NCI-H2029 (cell line): ENCODE results near the gene NOS1AP.

Source experiments
- DNase-seq: peaks from one replicate; lab custom pipeline; 2025; lab: John Stamatoyannopoulos, UW

Gene NOS1AP

GRCh38 chr1:162256287-162256686 lies 186.8 kb downstream of the NOS1AP start:
- DNase-seq: no peak

GRCh38 chr1:162258394-162258793 lies 188.9 kb downstream of the NOS1AP start:
- DNase-seq: no peak

GRCh38 chr1:162259894-162260455 lies 190.5 kb downstream of the NOS1AP start:
- DNase-seq: no peak

- no peak for DNase-seq
These were observed 194.6 kb downstream of the NOS1AP start for GRCh38 chr1:162264108-162264507.

- DNase-seq: no peak
These were observed 196.5 kb downstream of the NOS1AP start for GRCh38 chr1:162265983-162266382.

- DNase-seq: no peak
These were observed 200.7 kb downstream of the NOS1AP start for GRCh38 chr1:162270016-162270770.

- no peak for DNase-seq
These were observed 202.5 kb downstream of the NOS1AP start for GRCh38 chr1:162271972-162272371.

- DNase-seq: no peak
These were observed 202.9 kb downstream of the NOS1AP start for GRCh38 chr1:162272419-162272818.

- DNase-seq: no peak
These were observed 206.2 kb downstream of the NOS1AP start for GRCh38 chr1:162275622-162276175.

- DNase-seq: peak; percentile 17
These were observed 207.0 kb downstream of the NOS1AP start for GRCh38 chr1:162276493-162276892.

- DNase-seq: no peak
These were observed 209.6 kb downstream of the NOS1AP start for GRCh38 chr1:162279136-162279498.

- DNase-seq: no peak
These were observed 211.9 kb downstream of the NOS1AP start for GRCh38 chr1:162281426-162281825.

GRCh38 chr1:162283657-162284056 lies 214.2 kb downstream of the NOS1AP start:
- peak; percentile 21 for DNase-seq

GRCh38 chr1:162284206-162284955 lies 214.9 kb downstream of the NOS1AP start:
- no peak for DNase-seq

- peak; percentile 87 for DNase-seq
These were observed 215.7 kb downstream of the NOS1AP start for GRCh38 chr1:162285149-162285561.

GRCh38 chr1:162291000-162291399 lies 221.5 kb downstream of the NOS1AP start:
- DNase-seq: no peak

GRCh38 chr1:162292422-162292849 lies 222.9 kb downstream of the NOS1AP start:
- DNase-seq: no peak

GRCh38 chr1:162293073-162293692 lies 223.7 kb downstream of the NOS1AP start:
- no peak for DNase-seq

- no peak for DNase-seq
These were observed 224.5 kb downstream of the NOS1AP start for GRCh38 chr1:162294015-162294414.

GRCh38 chr1:162297208-162297607 lies 227.7 kb downstream of the NOS1AP start:
- DNase-seq: no peak

- no peak for DNase-seq
These were observed 228.8 kb downstream of the NOS1AP start for GRCh38 chr1:162298266-162298665.

GRCh38 chr1:162299018-162299417 lies 229.5 kb downstream of the NOS1AP start:
- no peak for DNase-seq
